Activated T-helper 1 cell treated with anti-CD3 and anti-CD28 coated beads, Interleukin-2, amount 50 U/mL, for 16 hours (primary cell): ENCODE measurements around the gene AMDHD2.
A peak's percentile ranks its signal among the peaks of the same experiment; 100 is the strongest.
"Not testable (repeated sequence)": the region's sequence is repeated elsewhere in the genome, so short reads cannot be mapped to it uniquely, and the experiment has no call there.

ENCODE experiments used
- DNase-seq, 2 donors: peaks; one replicate each; pipeline ENCODE4 v3.0.0-alpha.2; 2020; ENCODE audit warnings: low read depth in 1 of 2, low spot score in 1 of 2

AMDHD2 gene

DNA sequence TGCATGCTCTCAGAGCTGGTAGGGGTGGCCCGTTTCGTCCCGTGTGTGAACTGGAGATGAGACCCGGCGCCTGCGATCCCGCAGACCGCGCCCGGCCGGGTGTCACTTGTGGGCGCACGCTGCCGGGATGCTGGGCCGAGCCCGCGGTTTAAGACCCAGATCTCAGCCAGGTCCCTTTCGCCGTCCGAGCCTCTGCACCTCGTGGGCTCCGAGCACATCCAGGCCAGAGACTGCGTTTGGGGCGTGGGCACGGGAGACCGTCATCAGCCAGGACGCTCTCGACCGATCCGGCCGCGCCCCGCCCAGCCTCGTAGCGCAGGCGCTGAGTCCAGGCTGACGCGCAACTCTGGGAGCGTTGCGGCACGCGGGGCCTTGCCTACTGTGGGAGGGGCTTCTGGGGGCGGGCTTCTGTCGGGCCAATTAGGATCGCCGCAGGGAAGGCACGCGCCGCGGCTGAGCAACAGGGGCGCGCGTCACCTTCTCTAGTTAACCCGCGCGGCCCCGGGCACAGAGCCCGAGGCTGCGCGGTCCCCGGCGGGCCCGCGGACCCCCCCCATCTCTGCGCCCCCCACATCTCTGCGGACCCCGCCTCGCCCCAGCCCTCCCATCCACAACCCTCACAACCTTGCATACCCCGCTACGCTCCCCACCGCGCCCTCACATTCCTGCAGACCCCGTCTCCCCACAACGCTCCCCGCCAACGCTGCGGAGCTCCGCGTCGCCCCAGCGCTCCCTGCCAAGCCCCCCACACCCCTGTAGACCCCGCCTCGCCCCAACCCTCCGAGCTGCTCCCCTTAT lies 11.7 kb downstream of the AMDHD2 start:
- peak; percentile 95 to 96 for DNase-seq

GRCh38 chr16:2532494-2533141 lies 12.4 kb downstream of the AMDHD2 start:
- DNase-seq, result peak in 1 of 2 donors; percentile 32

GRCh38 chr16:2533142-2533755 lies 13.1 kb downstream of the AMDHD2 start:
- DNase-seq, result not testable (repeated sequence)

DNA sequence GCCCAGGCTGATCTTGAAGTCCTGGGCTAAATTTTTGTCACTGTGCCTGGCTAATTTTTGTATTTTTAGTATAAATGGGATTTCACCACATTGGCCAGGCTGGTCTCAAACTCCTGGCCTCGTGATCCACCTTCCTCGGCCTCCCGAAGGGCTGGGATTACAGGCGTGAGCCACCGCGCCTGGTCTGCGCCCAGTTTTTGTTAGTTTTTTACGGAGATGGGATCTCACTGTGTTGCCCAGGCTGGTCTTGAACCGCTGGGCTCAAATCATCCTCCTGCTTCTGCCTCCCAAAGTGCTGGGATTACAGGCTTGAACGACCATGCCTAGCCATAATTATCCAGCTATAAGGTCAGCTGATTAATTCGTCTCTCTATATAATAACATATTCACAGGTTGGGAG lies 13.7 kb downstream of the AMDHD2 start:
- DNase-seq, result no peak

GRCh38 chr16:2534335-2534734 lies 14.2 kb downstream of the AMDHD2 start:
- DNase-seq, result not testable (repeated sequence)

DNA sequence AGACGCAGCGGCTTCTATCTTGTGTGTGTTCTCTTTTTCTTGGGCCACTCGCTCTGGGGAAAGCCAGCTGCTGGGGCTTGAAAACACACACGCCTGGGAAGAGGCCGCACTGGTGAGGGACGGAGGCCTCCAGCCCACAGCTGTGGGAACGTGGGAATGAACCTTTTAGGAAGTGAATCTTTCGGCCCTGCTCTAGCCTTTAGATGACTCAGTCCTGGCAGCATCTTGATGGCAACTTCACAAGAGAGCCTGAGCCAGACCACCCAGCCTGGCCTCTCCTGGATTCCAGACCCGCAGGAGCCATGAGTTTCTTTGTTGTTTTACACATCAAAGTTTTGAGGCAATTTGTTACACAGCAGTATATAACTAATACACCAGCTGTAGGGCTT lies 15.4 kb downstream of the AMDHD2 start:
- DNase-seq, result no peak

GRCh38 chr16:2537451-2538379 lies 17.5 kb downstream of the AMDHD2 start, which contains the start of gene PDPK1:
TSS of gene PDPK1 (plus strand) at chr16:2538021. CDS start at chr16:2538113, 92 bp downstream.
- DNase-seq, result peak; percentile 81 to 94

DNA sequence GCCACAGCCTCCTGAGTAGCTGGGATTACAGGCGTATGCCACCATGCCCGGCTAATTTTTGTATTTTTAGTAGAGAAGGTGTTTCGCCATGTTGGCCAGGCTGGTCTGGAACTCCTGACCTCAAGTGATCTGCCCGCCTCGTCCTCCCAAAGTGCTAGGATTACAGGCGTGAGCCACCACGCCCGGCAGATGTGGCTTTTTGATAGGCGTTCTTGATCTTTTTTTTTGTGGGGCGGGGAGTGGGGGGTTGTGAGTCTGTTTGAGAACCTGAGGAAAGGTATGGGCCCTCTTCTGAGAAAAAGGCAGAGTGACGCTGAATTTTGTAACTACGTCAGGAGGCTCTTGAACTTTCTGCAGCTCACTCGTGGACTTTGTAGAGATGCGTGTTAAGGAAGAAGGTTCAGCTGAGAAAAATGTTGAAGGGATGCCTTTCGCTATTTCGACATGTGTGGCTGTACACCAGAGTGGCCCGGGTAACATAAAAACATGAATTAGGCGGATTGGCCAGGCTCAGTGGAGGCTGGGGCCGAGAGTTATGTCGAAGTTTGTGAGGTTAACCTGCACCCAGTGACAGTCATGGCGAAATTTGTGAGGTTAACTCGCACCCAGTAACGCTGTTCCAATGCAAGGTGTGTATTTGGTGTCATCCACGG lies 19.1 kb downstream of the AMDHD2 start:
- not testable (repeated sequence) for DNase-seq

DNA sequence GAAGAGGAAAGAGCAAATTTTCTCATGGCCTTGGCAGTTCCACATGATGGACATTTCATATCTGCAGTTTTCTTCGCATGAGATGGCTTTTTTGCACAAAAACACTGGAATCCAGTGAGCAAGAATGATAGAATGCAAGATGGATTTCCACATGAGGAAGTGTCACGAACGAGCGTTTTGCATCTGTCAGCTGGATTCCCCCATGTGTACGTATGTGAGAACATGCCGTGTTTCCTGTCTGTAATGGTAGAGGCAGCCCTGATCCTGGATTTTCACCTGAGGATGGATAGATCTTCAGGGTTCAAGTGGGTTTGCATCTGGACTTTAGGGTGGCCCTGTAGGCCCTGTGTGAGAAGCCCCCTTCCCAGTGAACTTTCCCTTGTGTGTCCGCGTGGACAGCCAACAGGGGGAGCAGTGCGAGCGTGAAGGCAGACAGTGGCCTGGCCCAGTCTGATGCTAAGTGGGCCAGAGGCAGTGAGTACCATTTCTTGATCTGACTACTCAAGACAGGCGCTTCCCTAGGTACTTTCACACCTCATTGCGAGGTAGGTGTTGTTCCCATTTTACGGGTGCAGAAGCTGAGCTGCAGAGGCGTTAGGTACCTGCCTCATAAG lies 19.8 kb downstream of the AMDHD2 start:
- DNase-seq, result not testable (repeated sequence)

DNA sequence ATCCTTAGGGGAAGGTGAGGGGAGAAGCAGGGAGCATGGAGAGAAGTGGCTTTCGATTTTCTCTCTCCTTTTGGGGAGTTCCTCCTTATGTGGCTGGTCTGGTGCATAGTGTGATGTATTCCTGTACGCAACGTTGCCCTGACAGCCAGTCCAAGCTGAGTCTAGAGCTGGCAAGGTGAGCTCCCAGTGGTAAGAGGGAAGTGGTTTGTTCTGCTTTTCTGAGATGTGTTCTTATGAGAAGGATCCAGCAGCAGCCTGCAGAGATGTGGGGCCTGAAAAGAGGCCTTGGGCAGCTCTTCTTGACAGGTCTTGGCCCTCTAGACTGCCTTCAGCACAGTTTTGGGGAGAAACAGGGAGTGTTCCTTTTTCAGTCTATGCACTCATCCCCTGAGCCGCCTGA lies 20.7 kb downstream of the AMDHD2 start:
- not testable (repeated sequence) for DNase-seq

DNA sequence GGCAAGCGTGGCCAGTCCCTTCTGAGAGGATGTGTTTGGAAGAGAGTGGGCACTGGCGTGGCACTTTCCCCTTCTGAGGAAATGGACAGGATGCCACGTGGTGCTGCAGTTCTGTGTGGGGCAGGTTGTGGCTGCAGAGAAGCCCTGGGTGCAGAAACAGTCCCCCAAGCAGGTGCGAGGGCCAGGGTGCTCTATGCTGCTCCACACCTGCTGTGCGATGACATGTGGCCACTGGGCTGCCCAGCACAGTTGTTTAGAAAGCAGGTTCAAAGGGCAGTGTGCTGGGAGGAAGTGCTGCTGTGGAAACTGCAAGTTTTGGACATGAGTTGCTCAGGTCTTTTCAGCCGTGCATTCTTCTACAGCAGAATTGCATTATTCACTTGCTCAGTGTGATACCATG lies 21.2 kb downstream of the AMDHD2 start:
- DNase-seq, result not testable (repeated sequence)

DNA sequence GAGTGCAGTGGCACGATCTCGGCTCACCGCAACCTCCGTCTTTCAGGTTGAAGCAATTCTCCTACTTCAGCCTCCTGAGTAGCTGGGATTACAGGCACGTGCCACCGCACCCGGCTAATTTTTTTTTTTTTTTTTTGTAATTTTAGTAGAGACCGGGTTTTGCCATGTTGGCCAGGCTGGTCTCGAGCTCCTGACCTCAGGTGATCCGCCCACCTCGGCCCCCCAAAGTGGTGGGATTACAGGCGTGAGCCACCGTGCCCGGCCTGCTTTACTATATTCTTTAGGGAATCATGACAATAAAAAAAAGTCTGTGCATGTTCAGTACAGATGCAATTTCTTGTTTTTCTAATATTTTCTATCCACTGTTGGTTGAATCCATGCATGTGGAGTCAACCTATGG lies 23.6 kb downstream of the AMDHD2 start:
- DNase-seq, result not testable (repeated sequence)

DNA sequence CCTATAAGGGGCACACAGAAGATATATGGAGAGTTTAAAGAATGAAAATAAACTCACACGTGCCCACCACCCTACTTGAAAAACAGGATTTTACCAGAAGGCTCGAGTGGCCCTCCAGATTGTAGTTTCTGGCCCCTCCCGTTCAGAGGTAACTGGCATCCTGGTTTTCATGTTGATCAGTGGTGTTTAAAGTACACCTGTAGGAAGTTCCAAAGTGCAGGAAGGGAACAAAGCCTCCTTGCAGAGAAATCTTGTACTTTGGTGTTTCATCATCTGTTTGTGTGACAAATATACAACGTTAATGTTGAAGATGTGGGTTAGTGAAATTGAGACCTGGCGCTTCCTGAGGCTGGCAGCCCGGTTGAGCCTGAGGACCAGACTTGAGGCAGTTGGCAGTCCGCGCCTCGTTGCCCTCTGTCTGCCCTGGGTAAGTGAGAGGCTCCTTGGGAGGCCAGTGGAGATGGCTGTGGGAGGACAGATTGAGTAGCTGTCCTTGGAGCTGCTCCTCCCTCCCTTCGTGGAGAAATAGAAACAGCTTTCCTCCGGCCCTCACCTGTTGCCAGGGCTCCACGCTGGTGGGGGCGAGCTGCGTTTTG lies 30.2 kb downstream of the AMDHD2 start:
- not testable (repeated sequence) for DNase-seq

- not testable (repeated sequence) for DNase-seq
These were observed 31.3 kb downstream of the AMDHD2 start for GRCh38 chr16:2551420-2551889.

DNA sequence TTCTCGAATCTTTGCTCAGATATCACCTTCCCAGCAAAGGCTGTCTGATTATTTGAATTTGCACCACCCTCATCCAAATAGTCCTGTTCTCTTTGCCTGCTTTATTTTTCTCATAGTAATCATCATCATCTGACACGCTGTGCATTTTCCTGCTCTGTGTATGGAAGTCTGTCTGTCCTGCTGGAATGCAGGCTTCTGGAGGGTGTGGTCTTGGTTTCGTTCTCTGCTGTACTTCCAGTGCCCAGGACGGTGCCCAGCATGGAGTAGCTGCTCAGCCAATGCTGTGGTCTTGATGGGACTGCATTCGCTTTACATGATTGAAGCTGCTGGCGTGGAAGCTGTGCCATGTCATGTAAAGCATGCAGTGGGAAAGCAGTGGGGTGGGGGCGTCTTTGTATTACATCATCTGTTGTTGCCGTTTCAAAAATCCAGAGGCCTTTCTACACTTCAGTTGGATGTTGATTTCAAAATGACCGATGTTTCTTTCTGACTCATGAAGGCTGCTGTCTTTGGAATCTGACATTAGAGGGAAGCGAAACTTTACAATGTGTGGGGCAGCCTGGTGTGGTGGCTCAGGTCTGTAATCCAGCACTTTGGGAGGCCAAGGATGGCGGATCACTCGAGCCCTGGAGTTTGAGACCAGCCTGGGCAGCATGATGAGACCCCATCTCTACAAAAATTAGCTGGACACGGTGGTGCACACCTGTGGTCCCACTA lies 34.7 kb downstream of the AMDHD2 start:
- not testable (repeated sequence) for DNase-seq

DNA sequence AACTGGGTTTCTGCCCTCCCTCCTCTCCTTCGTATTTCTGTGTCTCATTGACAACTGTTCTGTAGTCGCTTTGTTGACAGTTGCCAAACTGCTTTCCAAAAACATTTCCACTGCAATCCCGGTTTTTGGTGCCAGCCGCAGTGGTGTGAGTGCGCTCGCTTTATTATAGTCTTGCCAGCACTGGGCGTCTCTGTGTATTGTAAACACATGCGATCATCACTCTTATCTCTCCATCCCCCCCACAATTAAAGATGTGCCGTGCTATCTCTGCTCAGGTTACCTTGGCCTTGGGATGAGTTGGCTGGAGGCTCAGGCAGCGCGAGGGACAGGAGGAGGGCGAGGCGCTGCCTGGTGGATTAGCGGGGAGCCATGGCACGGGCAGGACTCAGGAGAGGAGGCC lies 37.0 kb downstream of the AMDHD2 start:
- not testable (repeated sequence) for DNase-seq

DNA sequence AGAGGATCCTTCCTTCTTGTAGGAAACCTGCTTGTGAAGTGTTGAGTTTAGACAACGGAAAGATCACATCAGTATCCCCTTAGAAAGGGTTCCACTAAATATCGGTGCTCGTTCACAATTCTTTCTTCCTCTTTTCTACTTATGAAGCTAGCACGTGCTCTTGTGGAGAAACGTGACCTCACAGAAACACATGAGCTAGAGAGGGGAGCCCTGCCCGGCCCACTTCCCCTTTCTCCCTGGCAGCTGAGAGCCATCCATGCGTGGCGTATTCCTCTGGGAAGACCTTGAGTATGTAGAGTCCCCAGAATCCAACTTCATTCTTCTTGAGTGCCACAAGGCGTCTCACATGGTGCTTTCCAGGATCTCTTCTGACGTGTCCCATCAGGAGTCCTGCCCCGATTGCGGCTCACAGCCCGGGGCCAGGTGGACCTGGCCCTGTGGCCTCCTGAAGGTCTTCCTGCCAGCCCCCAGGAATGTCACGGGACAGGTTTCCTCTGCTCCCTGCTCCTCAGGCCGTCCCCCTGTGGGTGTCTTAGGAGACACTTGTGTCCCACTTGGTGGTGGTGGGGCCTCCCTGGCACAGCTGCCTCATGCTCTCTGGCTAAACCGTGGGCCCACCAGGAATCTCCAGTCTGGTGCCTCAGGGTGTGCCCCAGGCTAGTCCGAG lies 40.1 kb downstream of the AMDHD2 start:
- DNase-seq, result not testable (repeated sequence)

DNA sequence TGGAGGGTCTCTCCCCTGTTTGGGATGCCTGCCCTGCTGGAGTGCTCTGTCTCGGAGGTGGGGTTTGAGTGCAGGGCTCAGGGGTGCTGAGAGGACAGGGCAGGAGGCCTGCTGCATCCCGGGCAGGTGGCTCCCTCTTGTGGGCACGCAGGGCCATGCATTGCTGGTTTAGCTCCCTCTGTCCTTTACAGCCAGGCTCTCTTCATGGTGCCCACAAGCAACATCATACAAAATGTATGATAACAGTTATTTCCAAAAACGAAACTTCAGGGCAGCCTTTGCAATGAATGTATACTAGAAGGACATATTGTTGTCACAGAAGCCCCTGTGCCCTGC lies 40.6 kb downstream of the AMDHD2 start:
- peak in 1 of 2 donors; percentile 27 for DNase-seq
